ENCODE results near the gene BOD1L1.
A peak's percentile ranks its signal among the peaks of the same experiment; 100 is the strongest.
"Not testable (repeated sequence)": the region's sequence is repeated elsewhere in the genome, so short reads cannot be mapped to it uniquely, and the experiment has no call there.

Gene BOD1L1

GRCh38 chr4:13618212-13618806 lies 9.2 kb downstream of the BOD1L1 start:
- no peak for DNase-seq (ENCODE audit: low spot score)

- DNase-seq (ENCODE audit: low spot score): no peak
These were observed 9.7 kb downstream of the BOD1L1 start for GRCh38 chr4:13617801-13618200.

- DNase-seq (ENCODE audit: low spot score): no peak
These were observed 10.9 kb downstream of the BOD1L1 start for GRCh38 chr4:13616597-13616996.

- DNase-seq (ENCODE audit: low spot score): peak; percentile 35
These were observed 12.4 kb downstream of the BOD1L1 start for GRCh38 chr4:13615161-13615560.

- DNase-seq (ENCODE audit: low spot score): no peak
These were observed 15.0 kb downstream of the BOD1L1 start for GRCh38 chr4:13612569-13612968.

- DNase-seq (ENCODE audit: low spot score): peak; percentile 68
These were observed 16.2 kb downstream of the BOD1L1 start for GRCh38 chr4:13611283-13611842.

GRCh38 chr4:13605330-13605729 lies 22.2 kb downstream of the BOD1L1 start:
- no peak for DNase-seq (ENCODE audit: low spot score)

- DNase-seq (ENCODE audit: low spot score): no peak
These were observed 25.7 kb downstream of the BOD1L1 start for GRCh38 chr4:13601848-13602247.

- DNase-seq (ENCODE audit: low spot score): peak; percentile 54
These were observed 26.5 kb downstream of the BOD1L1 start for GRCh38 chr4:13601048-13601447.

- no peak for DNase-seq (ENCODE audit: low spot score)
These were observed 28.4 kb downstream of the BOD1L1 start for GRCh38 chr4:13599159-13599558.

- no peak for DNase-seq (ENCODE audit: low spot score)
These were observed 29.9 kb downstream of the BOD1L1 start for GRCh38 chr4:13597604-13598003.

- no peak for DNase-seq (ENCODE audit: low spot score)
These were observed 30.4 kb downstream of the BOD1L1 start for GRCh38 chr4:13597141-13597540.

GRCh38 chr4:13592220-13592619 lies 35.3 kb downstream of the BOD1L1 start:
- DNase-seq (ENCODE audit: low spot score): no peak

- DNase-seq (ENCODE audit: low spot score): no peak
These were observed 36.8 kb downstream of the BOD1L1 start for GRCh38 chr4:13590766-13591165.

- DNase-seq (ENCODE audit: low spot score): no peak
These were observed 38.6 kb downstream of the BOD1L1 start for GRCh38 chr4:13588954-13589353.

- DNase-seq (ENCODE audit: low spot score): no peak
These were observed 43.0 kb downstream of the BOD1L1 start for GRCh38 chr4:13584481-13584880.

GRCh38 chr4:13580036-13580435 lies 47.5 kb downstream of the BOD1L1 start:
- no peak for DNase-seq (ENCODE audit: low spot score)

GRCh38 chr4:13577660-13578059 lies 49.9 kb downstream of the BOD1L1 start:
- DNase-seq (ENCODE audit: low spot score): no peak

- no peak for DNase-seq (ENCODE audit: low spot score)
These were observed 56.6 kb downstream of the BOD1L1 start for GRCh38 chr4:13570916-13571315.

GRCh38 chr4:13567125-13567524 lies 60.4 kb downstream of the BOD1L1 start:
- no peak for DNase-seq (ENCODE audit: low spot score)

- no peak for DNase-seq (ENCODE audit: low spot score)
These were observed 64.6 kb downstream of the BOD1L1 start for GRCh38 chr4:13562876-13563275.

- DNase-seq (ENCODE audit: low spot score): no peak
These were observed 65.9 kb downstream of the BOD1L1 start for GRCh38 chr4:13561673-13562072.

GRCh38 chr4:13560111-13560510 lies 67.4 kb downstream of the BOD1L1 start:
- not testable (repeated sequence) for DNase-seq (ENCODE audit: low spot score)

GRCh38 chr4:13559413-13559812 lies 68.1 kb downstream of the BOD1L1 start:
- no peak for DNase-seq (ENCODE audit: low spot score)
